Heart left ventricle (tissue), 16 donors: ENCODE measurements around the gene SHISAL2A. TPM values are rescaled to one million over a fixed set of nuclear protein-coding genes. Genes with fewer than 3 reads are reported as not detected.

Experiments used
- ATAC-seq, 4 donors: fragments of 200-7000 bp; cut with Tn5 transposase; one replicate each; pipeline ENCODE4 v1.9.1; 2020 to 2022; ENCODE audit warnings: moderate library complexity in 4 of 4, mild to moderate bottlenecking in 3 of 4, moderate number of reproducible peaks in 1 of 4
- DNase-seq, 5 donors: peaks; one replicate each; pipeline ENCODE4 v3.0.0-alpha.2; 2020
- H3K27ac ChIP-seq, 12 donors: fragments of 200-600 bp; sonication (generic) in 4 of 12; one replicate each; pipeline versions ENCODE4 v1.5.0 to v1.8.0; 2016 to 2022; ENCODE audit warnings: mild to moderate bottlenecking in 2 of 12
- H3K27me3 ChIP-seq, 9 donors: fragments of 200-600 bp; sonication (generic) in 2 of 9; one replicate each; pipeline versions ENCODE4 v1.5.1 to v1.8.0; 2016 to 2022; ENCODE audit warnings: mild to moderate bottlenecking in 3 of 9
- H3K36me3 ChIP-seq, 9 donors: fragments of 200-600 bp; sonication (generic) in 2 of 9; one replicate each; pipeline versions ENCODE4 v1.5.0 to v1.8.0; 2018 to 2022; ENCODE audit warnings: mild to moderate bottlenecking in 2 of 9
- H3K4me1 ChIP-seq, 12 donors: fragments of 200-600 bp; sonication (generic) in 4 of 12; one replicate each; pipeline versions ENCODE4 v1.5.0 to v1.8.0; 2016 to 2022; ENCODE audit warnings: mild to moderate bottlenecking in 3 of 12
- H3K4me3 ChIP-seq, 12 donors: fragments of 200-600 bp; sonication (generic) in 4 of 12; one replicate each; pipeline versions ENCODE4 v1.5.0 to v1.8.0; 2017 to 2022; ENCODE audit warnings: mild to moderate bottlenecking in 9 of 12, moderate library complexity in 4 of 12
- H3K9me3 ChIP-seq, 12 donors: fragments of 200-600 bp; sonication (generic) in 4 of 12; one replicate each; pipeline versions ENCODE4 v1.5.0 to v1.8.0; 2016 to 2022; ENCODE audit warnings: mild to moderate bottlenecking in 1 of 12
- CTCF ChIP-seq, 12 donors: fragments of 200-600 bp; sonication (generic) in 4 of 12; IDR thresholded peaks; one replicate each; pipeline versions ENCODE4 v1.5.0 to v1.8.0; 2018 to 2022; ENCODE audit warnings: antibody characterized with exemption in 12 of 12, mild to moderate bottlenecking in 5 of 12
- POLR2A ChIP-seq, 2 donors: fragments of 450-650 bp; IDR thresholded peaks; one replicate each; pipeline ENCODE4 v1.6.1; 2017; ENCODE audit warnings: antibody characterized with exemption in 2 of 2, mild to moderate bottlenecking in 2 of 2, moderate library complexity in 2 of 2
- WGBS, 4 donors: extraction: QIAGEN DNeasy Blood & Tissue Kit in 2 of 4; methylation state at CpG; one replicate each; pipeline versions ENCODE4 v1.1.5 to v1.1.7; 2013 to 2018; 5-methylcytosine and 5-hydroxymethylcytosine counted together
- intact Hi-C, 10 donors: fragments of 100-400 bp; cut with DNase I; formaldehyde crosslinking; loops; one replicate each; pipeline versions ENCODE4 v1.11.1 to v1.14.2; 2022
- long read RNA-seq, 3 donors: library from polyadenylated mRNA; unstranded; transcript quantifications; one replicate each; pipeline ENCODE4 v2.0.0, GENCODE V29; 2020 to 2021
- polyA plus RNA-seq, 2 donors: library from polyadenylated mRNA; stranded (reverse); fragments of 200-250 nt; gene quantifications; one replicate each; pipeline ENCODE4 v1.2.3, GENCODE V29; 2013
- total RNA-seq, 9 donors: library from RNA; depleted of rRNA in 2 of 9; stranded (reverse); fragments of >200 nt in 2 of 9; fragmentation: NEBNext Ultra II Directional in 3 of 9; extraction: Animal tissue kit (Norgen Biotek cat#: 25700) in 3 of 9; gene quantifications; one replicate each; pipeline versions ENCODE4 v1.1.0 to v1.2.4, GENCODE V29; 2016 to 2023
- donor health status: ischemic (EF 13 %, LVEDD 7.1; RV severe dilation, severe dysfunction).
- donor health status: healthy with polysubstance abuse.
- donor health status: DM: no; HTN: yes; CAD: no.
- donor health status: DM: no; HTN: no; CAD: no.
- donor health status: ischemic (EF 25% LVEDD 6.9; RV normal size, moderate dysfunction).
- donor health status: ischemic (EF 25% LVEDD 5.7; RV mildly dilated, moderate dysfunction).
- donor health status: healthy.
- donor health status: DM: yes; HTN: yes; CAD: no.
- donor health status: ischemic (EF 35%, LVEDD 5.7; RV mildly dilated, moderate dysfunction).
- donor health status: nonischemic (EF 11% LVEDD 7.7; RV severe dilation, severe dysfunction).
- donor health status: DM: yes; HTN: yes; CAD: no.
- donor health status: PGD.
- donor health status: ischemic (EF 29% LVEDD 5.4; RV normal size, mild dysfunction).
- donor health status: nonischemic (EF 23%, LVEDD 6.1; RV moderate dilation, normal function).

The SHISAL2A gene
- total RNA-seq = under 1 TPM in 1 of 9 donors, not detected in 8; 0.64 TPM
- polyA plus RNA-seq = under 1 TPM in 1 of 2 donors, not detected in 1; 0.08 TPM
- long read RNA-seq, donor 1 = 0 reads
- long read RNA-seq, donor 2 = 0 reads
- long read RNA-seq, donor 3 = 0 reads

DNA sequence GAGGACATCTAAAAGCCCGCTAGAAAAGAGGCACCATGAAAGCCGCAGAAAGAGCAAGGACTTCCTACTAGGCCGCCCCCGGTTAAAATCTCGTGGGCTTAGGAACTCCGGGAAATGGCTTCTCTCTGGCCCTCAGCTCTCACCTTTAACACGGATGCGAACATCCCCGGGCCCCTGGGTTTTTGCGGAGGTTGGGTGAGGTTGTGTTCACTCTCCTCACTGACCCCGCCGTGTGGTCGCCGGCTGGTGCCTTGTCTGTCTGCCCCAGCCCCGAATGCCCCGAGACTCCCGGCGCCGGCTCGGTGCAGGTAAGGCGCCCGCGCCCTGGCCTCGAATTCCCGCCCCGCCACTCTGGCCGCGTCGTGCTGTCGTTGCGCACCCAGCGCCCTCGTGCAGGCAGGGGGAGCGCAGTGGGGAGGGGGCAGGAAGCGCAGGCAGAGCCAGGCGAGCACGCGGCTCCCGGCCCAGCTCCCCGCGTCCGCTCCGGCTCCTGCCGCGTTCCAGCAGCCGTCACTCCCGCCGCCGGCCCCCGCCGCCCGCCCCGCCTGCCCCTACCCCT lies at the start of gene SHISAL2A:
Gene SHISAL2A (plus strand): TSS at position 437 of the 559 bp plus-strand sequence. CDS start 326 bp downstream, outside the sequence.
- intact Hi-C loops = no loop called here
- peak within 1 kb of the TSS; percentile 12 to 60 (median 42) for H3K4me3 ChIP-seq
- WGBS, 4 donors = 4 to 33% (median 12%) methylated on average over 10 to 53 of the region's 53 CpGs
- no peaks in the 10 kb centered on the region for H3K36me3 ChIP-seq
- H3K27me3 ChIP-seq = peaks cover 0 to 35% (median 23%) of the 10 kb centered on the region in 9 donors
- no peaks in the 10 kb centered on the region for H3K9me3 ChIP-seq
- peak within 1 kb of the TSS in 1 of 12 donors; percentile 80 for H3K27ac ChIP-seq
- DNase-seq = peak; percentile 20 to 74 (median 32)
- TF ChIP-seq CTCF (IDR thresholded peaks at IDR 0.05) = no peak
- TF ChIP-seq POLR2A (IDR thresholded peaks at IDR 0.05) = no peak
- peak in 3 of 4 donors; percentile 39 to 58 (median 55) for ATAC-seq
- peaks cover 0 to 45% (median 2%) of the 10 kb centered on the region in 12 donors for H3K4me1 ChIP-seq

GRCh38 chr1:52585474-52585873 lies 47.5 kb upstream of the SHISAL2A start:
- no peak for TF ChIP-seq CTCF (IDR thresholded peaks at IDR 0.05)
- no peak for TF ChIP-seq POLR2A (IDR thresholded peaks at IDR 0.05)
- H3K36me3 ChIP-seq = no peaks in the 10 kb centered on the region
- no peak for DNase-seq
- H3K4me1 ChIP-seq = peaks cover 0 to 8% (median 0%) of the 10 kb centered on the region in 12 donors
- H3K9me3 ChIP-seq = no peaks in the 10 kb centered on the region
- WGBS, 4 donors = 78 to 93% (median 89%) methylated on average over 1 of the region's 1 CpG
- ATAC-seq = no peak
- no peaks in the 10 kb centered on the region for H3K27me3 ChIP-seq
- H3K27ac ChIP-seq = no peak overlapping the region
- no peak overlapping the region for H3K4me3 ChIP-seq
- intact Hi-C loops = no loop called here

GRCh38 chr1:52588027-52588426 lies 44.9 kb upstream of the SHISAL2A start:
- intact Hi-C loops = no loop called here
- DNase-seq = no peak

DNA sequence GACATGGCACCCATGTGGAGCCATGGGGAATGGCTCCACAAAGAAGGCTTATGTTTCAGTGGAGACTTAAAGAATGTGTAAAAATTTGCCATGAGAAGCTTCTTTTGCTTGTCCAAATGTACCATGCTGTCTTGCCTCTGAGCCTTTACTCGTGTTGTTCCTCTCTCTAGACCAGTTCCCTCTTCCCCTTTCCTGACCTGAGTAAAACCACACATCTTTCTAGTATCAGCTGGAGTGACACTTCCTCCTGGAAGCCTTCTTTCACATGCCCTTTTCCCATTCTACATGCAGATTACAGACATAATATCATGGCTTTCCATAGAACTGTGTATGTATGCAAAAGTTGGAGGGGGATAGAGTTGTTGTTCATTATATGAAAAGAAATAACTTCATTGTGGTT lies 44.4 kb upstream of the SHISAL2A start:
- no peak for ATAC-seq
- no peak overlapping the region for H3K27ac ChIP-seq
- no peak overlapping the region for H3K4me3 ChIP-seq
- peaks cover 0 to 9% (median 0%) of the 10 kb centered on the region in 12 donors for H3K4me1 ChIP-seq
- intact Hi-C loops = no loop called here
- WGBS, 4 donors = 66 to 74% (median 69%) methylated on average over 1 of the region's 1 CpG
- no peaks in the 10 kb centered on the region for H3K36me3 ChIP-seq
- H3K9me3 ChIP-seq = no peaks in the 10 kb centered on the region
- no peak for DNase-seq
- no peaks in the 10 kb centered on the region for H3K27me3 ChIP-seq
- TF ChIP-seq POLR2A (IDR thresholded peaks at IDR 0.05) (no peak), CTCF (IDR thresholded peaks at IDR 0.05) (no peak)

More at GRCh38 chr1:52588027-52588426, 44.9 kb upstream of the SHISAL2A start:
- no peak overlapping the region for H3K4me3 ChIP-seq
- H3K27ac ChIP-seq = no peak overlapping the region
- peaks cover 0 to 8% (median 0%) of the 10 kb centered on the region in 12 donors for H3K4me1 ChIP-seq
- H3K36me3 ChIP-seq = no peaks in the 10 kb centered on the region
- H3K9me3 ChIP-seq = no peaks in the 10 kb centered on the region
- H3K27me3 ChIP-seq = no peaks in the 10 kb centered on the region
- TF ChIP-seq POLR2A (IDR thresholded peaks at IDR 0.05) = no peak
- no peak for TF ChIP-seq CTCF (IDR thresholded peaks at IDR 0.05)
- ATAC-seq = no peak
